KOPT-K1 (cell line): ENCODE data around the gene HHATL.
"Not testable (repeated sequence)": the region's sequence is repeated elsewhere in the genome, so short reads cannot be mapped to it uniquely, and the experiment has no call there.

Experiments used
- H3K27ac ChIP-seq: fragments of 200-600 bp; sonication (generic); 2 replicates; pipeline ENCODE4 v1.5.1; 2016; ENCODE audit warnings: antibody characterized with exemption, mild to moderate bottlenecking, low read depth, low read length; ENCODE audit not compliant: poor library complexity, severe bottlenecking
- H3K36me3 ChIP-seq: fragments of 200-600 bp; sonication (generic); 2 replicates; pipeline ENCODE4 v1.5.1; 2017; ENCODE audit warnings: antibody characterized with exemption, mild to moderate bottlenecking, low read length, moderate library complexity; ENCODE audit not compliant: insufficient read depth
- H3K9me3 ChIP-seq: fragments of 200-600 bp; sonication (generic); 2 replicates; pipeline ENCODE4 v1.5.1; 2017; ENCODE audit warnings: antibody characterized with exemption, low read length, mild to moderate bottlenecking; ENCODE audit not compliant: insufficient read depth, poor library complexity, severe bottlenecking

HHATL gene

GRCh38 chr3:42728668-42729364 is 26.2 kb upstream of the HHATL start:
- no peak overlapping the region for H3K27ac ChIP-seq
- H3K9me3 ChIP-seq = no peaks in the 10 kb centered on the region
- H3K36me3 ChIP-seq = no peaks in the 10 kb centered on the region

- Histone ChIP-seq H3K9me3 (no peaks in the 10 kb centered on the region), H3K27ac (no peak overlapping the region), H3K36me3 (no peaks in the 10 kb centered on the region)
Measured at GRCh38 chr3:42728056-42728455, 25.5 kb upstream of the HHATL start.

- Histone ChIP-seq H3K27ac (no peak overlapping the region), H3K9me3 (peaks cover 8% of the 10 kb centered on the region)
Measured at GRCh38 chr3:42725454-42725853, 22.9 kb upstream of the HHATL start.

GRCh38 chr3:42723219-42723618 is 20.6 kb upstream of the HHATL start:
- H3K36me3 ChIP-seq = no peaks in the 10 kb centered on the region
- H3K27ac ChIP-seq = no peak overlapping the region
- peaks cover 8% of the 10 kb centered on the region for H3K9me3 ChIP-seq

More at GRCh38 chr3:42725454-42725853, 22.9 kb upstream of the HHATL start:
- no peaks in the 10 kb centered on the region for H3K36me3 ChIP-seq

GRCh38 chr3:42722442-42722841 is 19.8 kb upstream of the HHATL start:
- not testable (repeated sequence) for H3K27ac ChIP-seq, H3K9me3 ChIP-seq, H3K36me3 ChIP-seq

- H3K9me3 ChIP-seq = peaks cover 8% of the 10 kb centered on the region
- no peaks in the 10 kb centered on the region for H3K36me3 ChIP-seq
- no peak overlapping the region for H3K27ac ChIP-seq
Measured at GRCh38 chr3:42721690-42722089, 19.1 kb upstream of the HHATL start.

- H3K9me3 ChIP-seq = peaks cover 8% of the 10 kb centered on the region
- H3K36me3 ChIP-seq = no peaks in the 10 kb centered on the region
- no peak overlapping the region for H3K27ac ChIP-seq
Measured at GRCh38 chr3:42720126-42720525, 17.5 kb upstream of the HHATL start.

GRCh38 chr3:42719002-42719401 is 16.4 kb upstream of the HHATL start:
- no peak overlapping the region for H3K27ac ChIP-seq
- peaks cover 8% of the 10 kb centered on the region for H3K9me3 ChIP-seq
- H3K36me3 ChIP-seq = no peaks in the 10 kb centered on the region

GRCh38 chr3:42718338-42718737 is 15.7 kb upstream of the HHATL start:
- H3K27ac ChIP-seq = no peak overlapping the region
- H3K36me3 ChIP-seq = no peaks in the 10 kb centered on the region
- H3K9me3 ChIP-seq = peaks cover 8% of the 10 kb centered on the region

- no peak overlapping the region for H3K27ac ChIP-seq
- peaks cover 8% of the 10 kb centered on the region for H3K9me3 ChIP-seq
- no peaks in the 10 kb centered on the region for H3K36me3 ChIP-seq
Measured at GRCh38 chr3:42717306-42717705, 14.7 kb upstream of the HHATL start.

- Histone ChIP-seq H3K36me3 (no peaks in the 10 kb centered on the region), H3K27ac (no peak overlapping the region), H3K9me3 (no peaks in the 10 kb centered on the region)
Measured at GRCh38 chr3:42714171-42714852, 11.7 kb upstream of the HHATL start.

- no peaks in the 10 kb centered on the region for H3K9me3 ChIP-seq
- H3K36me3 ChIP-seq = no peaks in the 10 kb centered on the region
- no peak overlapping the region for H3K27ac ChIP-seq
Measured at GRCh38 chr3:42713747-42714146, 11.1 kb upstream of the HHATL start.

GRCh38 chr3:42712688-42713372 is 10.2 kb upstream of the HHATL start:
- H3K9me3 ChIP-seq = no peaks in the 10 kb centered on the region
- no peak overlapping the region for H3K27ac ChIP-seq
- no peaks in the 10 kb centered on the region for H3K36me3 ChIP-seq

GRCh38 chr3:42712344-42712648 is 9.7 kb upstream of the HHATL start:
- H3K27ac ChIP-seq = no peak overlapping the region
- no peaks in the 10 kb centered on the region for H3K36me3 ChIP-seq
- H3K9me3 ChIP-seq = no peaks in the 10 kb centered on the region

GRCh38 chr3:42711491-42712343 is 9.1 kb upstream of the HHATL start:
- Histone ChIP-seq H3K36me3 (no peaks in the 10 kb centered on the region), H3K9me3 (no peaks in the 10 kb centered on the region), H3K27ac (no peak overlapping the region)
